ENCODE data around the gene SDF2. TPM values are rescaled to one million over a fixed set of nuclear protein-coding genes. Genes with fewer than 3 reads are reported as not detected.
"Not testable (repeated sequence)": the region's sequence is repeated elsewhere in the genome, so short reads cannot be mapped to it uniquely, and the experiment has no call there.

SDF2 gene
- total RNA-seq, 1 experiment from 2014 or later = 79.9 TPM

DNA sequence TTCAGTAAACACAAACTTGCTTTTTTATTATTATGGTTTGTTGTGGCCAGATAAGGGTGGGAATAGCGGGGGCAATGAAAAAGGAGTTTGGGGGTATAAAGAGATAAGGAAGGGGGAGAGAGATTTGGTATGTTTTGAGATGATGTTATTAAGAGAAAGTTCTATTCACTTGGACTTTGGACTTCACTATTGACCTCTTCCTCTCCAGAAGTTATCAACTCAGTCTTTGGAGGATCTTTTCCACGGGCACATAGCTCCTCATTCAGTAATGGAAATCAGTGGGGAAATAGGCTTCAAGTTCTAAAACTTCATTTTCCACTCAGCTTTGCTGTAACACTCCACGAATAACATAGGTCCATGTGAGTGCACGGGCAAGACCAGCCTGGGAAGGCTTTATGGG lies 26.8 kb upstream of the SDF2 start:
- in situ Hi-C loops (cut with HindIII; ENCODE audit: low pct_unique_long_range_greater_than_20kb, low sequenced_read_pairs) = no loop called here
- DNase-seq (ENCODE audit: low read depth) = no peak

DNA sequence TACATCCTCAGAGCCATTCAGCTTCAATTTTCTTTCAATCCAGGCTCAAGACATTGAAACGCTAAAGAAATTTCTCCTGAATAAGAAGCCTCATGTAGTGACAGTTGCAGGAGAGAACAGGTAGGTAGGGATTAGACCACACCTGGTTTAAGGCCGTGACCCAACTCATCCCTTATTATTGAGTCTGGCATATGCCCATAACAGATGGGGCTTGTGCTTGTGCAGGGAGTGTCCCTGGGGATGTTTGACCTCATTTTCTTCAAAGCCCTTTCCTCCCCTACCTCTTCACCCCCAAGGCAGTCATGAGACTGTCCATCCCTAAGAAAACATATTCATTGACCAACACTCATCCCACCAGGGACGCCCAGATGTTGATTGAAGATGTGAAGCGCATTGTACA lies 24.6 kb upstream of the SDF2 start:
- no peak for DNase-seq (ENCODE audit: low read depth)
- in situ Hi-C loops (cut with HindIII; ENCODE audit: low pct_unique_long_range_greater_than_20kb, low sequenced_read_pairs) = no loop called here

DNA sequence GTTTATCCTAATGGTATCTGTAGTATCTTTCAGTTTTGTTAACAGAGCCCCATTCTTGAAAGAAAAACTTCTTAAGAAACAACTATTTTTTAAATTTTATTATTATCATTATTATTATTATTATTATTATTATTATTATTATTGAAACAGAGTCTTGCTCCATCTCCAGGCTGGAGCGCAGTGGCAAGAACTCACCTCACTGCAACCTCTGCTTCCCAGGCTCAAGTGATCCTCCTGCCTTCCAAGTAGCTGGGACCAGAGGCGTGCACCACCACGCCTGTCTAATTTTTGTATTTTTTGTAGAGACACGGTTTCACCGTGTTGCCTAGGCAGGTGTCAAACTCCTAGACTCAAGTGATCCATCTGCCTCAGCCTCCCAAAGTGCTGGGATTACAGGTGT lies 23.7 kb upstream of the SDF2 start:
- DNase-seq (ENCODE audit: low read depth) = no peak
- in situ Hi-C loops (cut with HindIII; ENCODE audit: low pct_unique_long_range_greater_than_20kb, low sequenced_read_pairs) = no loop called here

DNA sequence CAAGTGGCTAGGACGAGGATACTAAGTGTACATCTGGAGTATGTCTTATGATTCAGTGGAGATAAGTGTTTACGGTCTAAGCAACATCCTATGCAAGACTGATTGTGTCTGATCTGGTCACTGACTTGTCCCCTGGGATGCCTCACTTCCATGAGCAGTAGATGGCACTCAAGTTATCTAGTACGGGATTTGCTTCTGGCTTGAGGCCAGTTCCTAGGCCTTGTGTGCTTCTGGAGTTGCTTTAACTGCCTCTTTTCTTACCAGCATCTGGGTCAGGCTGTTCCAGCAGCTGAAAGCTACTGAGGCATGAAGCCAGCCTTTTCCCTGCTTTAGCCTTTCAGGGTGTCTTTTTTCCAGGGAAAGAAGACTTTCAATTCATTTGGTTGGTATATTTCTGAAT lies 23.3 kb upstream of the SDF2 start:
- in situ Hi-C loops (cut with HindIII; ENCODE audit: low pct_unique_long_range_greater_than_20kb, low sequenced_read_pairs) = no loop called here
- DNase-seq (ENCODE audit: low read depth) = peak; percentile 77

DNA sequence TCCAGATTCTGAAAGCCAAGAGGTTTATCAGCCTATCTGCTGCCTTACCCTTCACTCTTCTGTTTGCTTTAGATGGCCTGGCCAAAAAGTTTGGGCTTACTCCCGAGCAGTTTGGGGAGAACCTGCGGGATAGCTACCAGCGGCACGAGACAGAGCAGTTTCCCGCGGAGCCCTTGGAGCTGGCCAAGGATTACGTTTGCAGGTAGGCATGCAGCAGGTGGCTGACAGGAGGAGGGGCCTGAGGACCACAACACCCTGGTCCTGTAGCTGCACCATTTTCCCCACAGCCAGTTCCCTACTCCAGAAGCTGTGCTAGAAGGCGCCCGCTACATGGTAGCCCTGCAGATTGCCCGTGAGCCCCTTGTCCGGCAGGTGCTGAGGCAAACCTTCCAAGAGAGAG lies 20.9 kb upstream of the SDF2 start:
- DNase-seq (ENCODE audit: low read depth) = no peak
- in situ Hi-C loops (cut with HindIII; ENCODE audit: low pct_unique_long_range_greater_than_20kb, low sequenced_read_pairs) = no loop called here

DNA sequence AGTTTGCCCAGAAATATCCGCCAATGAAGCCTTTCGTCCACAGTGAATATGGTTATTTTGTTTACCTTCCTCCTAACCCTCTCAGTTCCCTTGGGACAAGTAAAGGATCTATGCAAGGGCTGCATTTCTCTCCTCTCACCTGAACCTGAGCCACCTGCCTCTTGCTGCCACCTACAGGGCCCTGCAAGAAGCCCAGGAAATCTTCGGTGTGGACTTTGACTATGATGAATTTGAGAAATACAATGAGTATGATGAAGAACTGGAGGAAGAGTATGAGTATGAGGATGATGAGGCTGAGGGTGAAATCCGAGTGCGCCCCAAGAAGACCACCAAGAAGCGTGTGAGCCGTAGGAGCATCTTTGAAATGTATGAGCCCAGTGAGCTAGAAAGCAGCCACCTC lies 14.3 kb upstream of the SDF2 start:
- peak; percentile 24 for DNase-seq (ENCODE audit: low read depth)

DNA sequence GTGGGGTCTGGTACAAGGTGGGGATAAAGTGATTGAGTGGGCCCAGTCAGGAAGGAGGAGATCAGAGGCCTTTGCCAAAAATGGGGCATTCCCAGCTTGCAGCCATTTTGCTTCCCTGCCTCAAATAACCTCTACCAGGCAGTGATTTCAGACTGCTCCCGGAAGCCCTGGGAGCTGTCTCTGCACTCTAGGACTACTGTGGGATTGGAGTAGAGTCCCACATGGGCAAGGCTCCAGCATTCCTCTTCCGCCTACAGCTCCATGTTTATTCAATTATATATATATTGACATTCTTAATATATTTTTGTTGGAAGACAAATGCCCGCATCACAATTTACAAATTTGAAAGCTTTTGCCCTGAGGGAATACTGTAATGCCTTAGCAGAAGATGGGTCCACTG lies 13.8 kb upstream of the SDF2 start:
- DNase-seq (ENCODE audit: low read depth) = no peak
- in situ Hi-C loops (cut with HindIII; ENCODE audit: low pct_unique_long_range_greater_than_20kb, low sequenced_read_pairs) = no loop called here

More for the DNA sequence above, 14.3 kb upstream of the SDF2 start:
- in situ Hi-C loops (cut with HindIII; ENCODE audit: low pct_unique_long_range_greater_than_20kb, low sequenced_read_pairs) = no loop called here

DNA sequence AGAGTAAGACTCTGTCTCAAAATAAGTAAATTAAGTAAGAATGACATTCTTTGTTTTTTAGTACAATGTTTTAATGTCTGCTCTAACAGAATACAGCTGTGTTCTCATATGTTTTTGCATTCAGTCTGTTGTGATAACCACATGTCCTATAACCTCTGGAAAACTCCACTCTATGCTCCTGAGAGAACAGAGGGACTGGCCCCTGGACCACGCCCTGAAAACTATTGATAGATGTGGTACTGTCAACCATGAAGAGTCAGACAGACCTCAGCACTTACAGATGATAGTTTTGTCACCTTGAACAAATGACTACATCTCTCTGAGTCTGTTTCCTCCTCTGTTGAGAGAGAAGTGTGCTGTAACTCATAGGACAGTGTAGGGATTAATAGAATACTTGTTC lies 8.2 kb upstream of the SDF2 start:
- DNase-seq (ENCODE audit: low read depth) = no peak
- in situ Hi-C loops (cut with HindIII; ENCODE audit: low pct_unique_long_range_greater_than_20kb, low sequenced_read_pairs) = no loop called here

DNA sequence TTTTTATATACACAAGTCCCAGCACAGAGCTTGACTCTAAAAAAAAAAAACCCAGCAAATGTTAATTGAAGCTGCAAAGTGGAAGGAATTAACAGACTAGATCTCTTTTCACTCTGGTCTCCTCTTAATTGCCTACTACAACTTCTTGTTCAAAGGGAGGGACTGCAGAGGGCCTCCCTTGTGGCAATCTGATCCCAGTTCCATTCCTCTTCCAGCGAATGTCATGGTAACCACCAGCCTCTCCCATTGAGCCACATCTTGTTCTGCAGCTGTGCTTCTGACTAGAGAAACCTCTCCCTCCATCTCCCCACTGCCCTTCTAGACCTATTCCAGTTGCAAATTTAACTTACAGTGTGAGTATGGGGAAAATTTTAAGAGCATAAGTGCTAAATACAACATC lies 6.2 kb upstream of the SDF2 start:
- in situ Hi-C loops (cut with HindIII; ENCODE audit: low pct_unique_long_range_greater_than_20kb, low sequenced_read_pairs) = no loop called here
- DNase-seq (ENCODE audit: low read depth) = no peak

DNA sequence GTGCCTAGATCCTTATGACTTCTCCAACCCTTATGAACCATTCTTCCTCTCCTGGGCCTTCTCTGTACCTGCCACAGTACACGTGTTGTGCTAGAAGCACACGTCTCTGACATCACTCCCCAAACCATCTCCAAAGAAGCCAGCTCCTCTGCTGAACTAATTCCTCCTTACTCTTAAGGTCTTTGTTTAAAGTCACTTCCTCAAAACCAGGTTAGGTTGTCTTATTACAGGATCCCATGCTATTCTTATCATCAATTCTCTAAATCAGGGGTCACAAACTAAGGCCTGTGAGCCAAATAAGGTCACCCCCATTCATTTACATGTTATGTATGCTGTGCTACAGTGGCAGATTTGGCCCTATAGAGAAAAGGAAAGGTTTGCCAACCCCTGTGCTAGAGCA lies 4.3 kb upstream of the SDF2 start:
- DNase-seq (ENCODE audit: low read depth) = no peak
- in situ Hi-C loops (cut with HindIII; ENCODE audit: low pct_unique_long_range_greater_than_20kb, low sequenced_read_pairs) = no loop called here

DNA sequence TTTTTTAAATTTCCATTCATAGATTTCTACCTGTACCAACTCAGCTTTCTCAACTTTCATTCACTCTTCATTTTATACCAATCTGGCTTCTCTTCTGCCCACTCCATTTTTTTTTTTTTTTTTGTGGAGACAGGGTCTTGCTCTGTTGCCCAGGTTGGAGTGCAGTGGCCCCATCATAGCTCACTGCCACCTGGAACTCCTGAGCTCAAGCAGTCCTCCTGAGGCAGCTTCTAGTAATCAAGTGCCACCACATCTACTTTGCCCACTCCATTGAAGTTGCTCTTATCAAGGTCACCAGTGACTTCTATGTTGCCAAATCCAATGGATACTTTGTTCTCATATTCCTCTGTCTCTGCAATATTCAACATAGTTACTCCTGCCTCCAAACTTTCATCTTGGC lies 2.0 kb upstream of the SDF2 start:
- DNase-seq (ENCODE audit: low read depth) = no peak
- in situ Hi-C loops (cut with HindIII; ENCODE audit: low pct_unique_long_range_greater_than_20kb, low sequenced_read_pairs) = no loop called here

DNA sequence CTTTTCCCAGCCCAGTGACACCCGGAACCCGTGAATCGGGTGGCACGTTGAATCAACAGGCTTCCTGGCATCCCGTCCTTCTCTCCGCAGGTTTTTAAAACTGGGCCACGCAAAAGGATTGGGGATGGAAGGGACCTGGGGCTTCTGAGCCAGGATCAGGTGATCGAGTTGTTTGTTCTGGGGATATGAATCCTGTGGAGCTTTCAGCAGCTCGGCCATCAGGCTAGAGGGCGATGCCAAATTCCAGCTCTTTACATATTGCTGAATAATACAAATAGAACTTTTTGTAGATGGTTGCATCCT lies 772 bp upstream of the SDF2 start:
- in situ Hi-C loops (cut with HindIII; ENCODE audit: low pct_unique_long_range_greater_than_20kb, low sequenced_read_pairs) = no loop called here

DNA sequence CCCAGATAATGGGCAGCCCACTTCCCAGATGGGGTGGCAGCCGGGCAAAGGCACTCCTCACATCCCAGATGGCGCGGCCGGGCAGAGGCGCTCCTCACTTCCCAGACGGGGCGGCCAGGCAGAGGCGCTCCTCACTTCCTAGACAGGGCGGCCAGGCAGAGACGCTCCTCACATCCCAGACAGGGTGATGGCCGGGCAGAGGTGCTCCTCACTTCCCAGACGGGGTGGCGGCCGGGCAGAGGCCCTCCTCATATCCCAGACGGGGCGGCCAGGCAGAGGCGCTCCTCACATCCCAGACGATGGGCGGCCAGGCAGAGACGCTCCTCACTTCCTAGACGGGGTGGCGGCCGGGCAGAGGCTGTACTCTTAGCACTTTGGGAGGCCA lies 2.2 kb downstream of the SDF2 start:
- DNase-seq (ENCODE audit: low read depth); in situ Hi-C loops (cut with HindIII; ENCODE audit: low pct_unique_long_range_greater_than_20kb, low sequenced_read_pairs): not testable (repeated sequence)

More for the DNA sequence above, 772 bp upstream of the SDF2 start:
- DNase-seq (ENCODE audit: low read depth) = no peak

DNA sequence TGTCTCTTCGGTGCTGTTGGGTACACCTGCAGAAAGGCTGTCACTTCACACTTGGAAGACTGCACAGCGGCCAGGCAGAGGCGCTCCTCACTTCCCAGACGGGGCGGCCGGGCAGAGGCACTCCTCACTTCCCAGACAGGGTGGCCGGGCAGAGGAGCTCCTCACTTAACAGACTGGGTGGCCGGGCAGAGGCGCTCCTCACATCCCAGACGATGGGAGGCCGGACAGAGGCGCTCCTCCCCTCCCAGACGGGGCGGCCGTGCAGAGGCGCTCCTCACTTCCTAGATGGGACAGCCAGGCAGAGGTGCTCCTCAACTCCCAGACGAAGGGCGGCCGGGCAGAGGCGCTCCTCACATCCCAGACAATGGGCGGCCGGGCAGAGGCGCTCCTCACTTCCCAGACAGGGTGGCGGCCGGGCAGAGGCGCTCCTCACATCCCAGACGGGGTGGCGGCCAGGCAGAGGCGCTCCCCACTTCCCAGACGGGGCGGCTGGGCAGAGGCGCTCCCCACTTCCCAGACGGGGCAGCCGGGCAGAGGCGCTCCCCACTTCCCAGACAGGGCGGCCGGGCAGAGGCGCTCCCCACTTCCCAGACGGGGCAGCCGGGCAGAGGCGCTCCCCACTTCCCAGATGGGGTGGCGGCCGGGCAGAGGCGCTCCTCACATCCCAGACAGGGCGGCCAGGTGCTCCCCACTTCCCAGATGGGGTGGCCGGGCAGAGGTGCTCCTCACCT lies 2.8 kb downstream of the SDF2 start:
- DNase-seq (ENCODE audit: low read depth); in situ Hi-C loops (cut with HindIII; ENCODE audit: low pct_unique_long_range_greater_than_20kb, low sequenced_read_pairs): not testable (repeated sequence)

DNA sequence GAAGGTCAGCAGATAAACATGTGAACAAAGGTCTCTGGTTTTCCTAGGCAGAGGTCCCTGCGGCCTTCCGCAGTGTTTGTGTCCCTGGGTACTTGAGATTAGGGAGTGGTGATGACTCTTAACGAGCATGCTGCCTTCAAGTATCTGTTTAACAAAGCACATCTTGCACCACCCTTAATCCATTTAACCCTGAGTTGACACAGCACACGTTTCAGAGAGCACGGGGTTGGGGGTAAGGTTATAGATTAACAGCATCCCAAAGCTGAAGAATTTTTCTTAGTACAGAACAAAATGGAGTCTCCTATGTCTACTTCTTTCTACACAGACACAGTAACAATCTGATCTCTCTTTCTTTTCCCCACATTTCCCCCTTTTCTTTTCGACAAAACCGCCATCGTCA lies 3.4 kb downstream of the SDF2 start:
- in situ Hi-C loops (cut with HindIII; ENCODE audit: low pct_unique_long_range_greater_than_20kb, low sequenced_read_pairs); DNase-seq (ENCODE audit: low read depth): not testable (repeated sequence)

DNA sequence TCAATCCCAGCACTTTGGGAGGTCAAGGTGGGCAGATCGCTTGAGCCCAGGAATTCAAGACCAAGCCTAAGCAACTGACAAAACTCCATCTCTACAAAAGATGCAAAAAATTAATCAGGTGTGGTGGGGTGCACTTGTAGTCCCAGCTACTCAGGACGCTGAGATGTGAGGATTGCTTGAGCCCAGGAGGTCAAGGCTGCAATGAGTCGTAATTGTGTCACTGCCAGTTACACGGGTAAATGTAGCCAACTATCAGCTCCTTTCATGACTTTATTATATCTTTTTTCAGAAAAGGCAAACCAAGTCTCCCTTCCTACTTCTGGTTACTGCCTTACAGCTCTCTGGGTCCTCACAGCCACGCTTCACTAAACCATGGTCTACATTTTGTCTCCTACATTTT lies 4.0 kb downstream of the SDF2 start:
- DNase-seq (ENCODE audit: low read depth) = no peak
- in situ Hi-C loops (cut with HindIII; ENCODE audit: low pct_unique_long_range_greater_than_20kb, low sequenced_read_pairs) = no loop called here

DNA sequence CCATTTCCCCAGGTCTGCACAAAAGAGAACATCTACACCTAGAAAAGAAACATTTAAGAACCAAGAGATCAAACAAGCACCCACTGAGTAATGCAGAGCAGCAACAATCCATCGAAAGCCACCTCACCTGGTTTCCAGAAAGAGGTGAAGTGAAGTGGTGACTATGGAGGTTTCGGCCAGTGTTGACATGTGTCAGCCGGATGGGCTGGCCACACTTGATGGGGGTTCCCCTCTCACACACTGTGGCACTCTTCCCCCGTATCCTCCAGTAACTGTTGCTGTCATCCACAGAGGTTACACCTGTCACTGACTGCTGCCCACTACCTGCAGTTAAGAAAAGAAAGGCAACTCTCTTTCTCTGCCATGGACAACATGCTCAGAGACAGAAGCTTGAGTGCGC lies 6.5 kb downstream of the SDF2 start:
- no peak for DNase-seq (ENCODE audit: low read depth)
- in situ Hi-C loops (cut with HindIII; ENCODE audit: low pct_unique_long_range_greater_than_20kb, low sequenced_read_pairs) = no loop called here

DNA sequence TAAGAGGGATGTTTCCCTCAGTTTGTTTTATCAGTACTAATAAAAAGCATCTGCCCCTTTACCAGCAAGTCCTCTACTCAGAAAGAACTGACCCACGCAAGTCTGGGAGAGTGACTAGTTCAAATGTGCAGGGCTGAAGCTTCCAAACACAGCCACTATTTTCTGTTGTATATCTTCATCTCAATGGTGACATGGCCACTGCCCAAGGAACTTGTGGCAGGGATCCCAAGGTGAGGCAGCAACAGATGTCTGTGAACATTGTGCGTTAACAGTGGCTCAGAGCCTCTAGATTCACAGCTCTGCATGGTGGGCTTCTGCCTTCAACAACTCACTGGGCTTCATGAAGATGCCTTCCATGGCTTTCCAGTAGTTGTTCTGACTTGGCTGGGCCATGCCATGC lies 13.0 kb downstream of the SDF2 start:
- DNase-seq (ENCODE audit: low read depth) = no peak
- in situ Hi-C loops (cut with HindIII; ENCODE audit: low pct_unique_long_range_greater_than_20kb, low sequenced_read_pairs) = no loop called here

DNA sequence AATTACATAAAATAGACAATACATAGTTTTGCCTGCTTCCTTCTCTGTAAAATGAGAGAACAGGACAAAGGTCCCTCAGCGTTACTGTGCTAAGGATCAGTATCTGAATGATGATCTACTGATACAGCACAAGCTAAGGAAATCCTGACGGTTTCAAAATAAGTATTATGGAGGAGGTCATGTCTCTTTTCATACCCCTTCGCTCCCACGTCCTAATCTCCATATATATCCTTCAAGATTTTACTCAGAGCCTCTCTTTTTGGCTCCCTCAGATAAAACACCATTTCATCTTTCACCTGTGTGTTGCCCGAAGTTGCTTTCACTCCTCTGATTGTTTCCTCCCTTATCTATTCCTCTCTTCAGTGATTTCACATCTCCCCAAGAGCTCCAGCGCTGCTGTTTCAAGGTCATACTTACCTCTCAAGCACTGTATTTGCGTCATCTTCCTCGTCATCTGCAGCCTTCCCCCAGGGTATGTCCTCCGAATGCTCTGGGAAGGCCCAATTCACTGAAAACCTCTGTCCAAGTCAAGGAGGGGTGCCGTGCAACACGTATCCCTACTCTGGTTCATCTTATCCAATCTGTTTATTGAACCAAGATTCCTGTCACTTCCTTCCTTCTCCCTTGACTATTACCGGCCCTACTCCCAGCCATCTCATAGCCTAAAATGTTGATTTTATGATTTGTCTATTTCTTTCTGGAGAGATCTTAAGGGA lies 15.5 kb downstream of the SDF2 start:
- no peak for DNase-seq (ENCODE audit: low read depth)
- in situ Hi-C loops (cut with HindIII; ENCODE audit: low pct_unique_long_range_greater_than_20kb, low sequenced_read_pairs) = no loop called here

DNA sequence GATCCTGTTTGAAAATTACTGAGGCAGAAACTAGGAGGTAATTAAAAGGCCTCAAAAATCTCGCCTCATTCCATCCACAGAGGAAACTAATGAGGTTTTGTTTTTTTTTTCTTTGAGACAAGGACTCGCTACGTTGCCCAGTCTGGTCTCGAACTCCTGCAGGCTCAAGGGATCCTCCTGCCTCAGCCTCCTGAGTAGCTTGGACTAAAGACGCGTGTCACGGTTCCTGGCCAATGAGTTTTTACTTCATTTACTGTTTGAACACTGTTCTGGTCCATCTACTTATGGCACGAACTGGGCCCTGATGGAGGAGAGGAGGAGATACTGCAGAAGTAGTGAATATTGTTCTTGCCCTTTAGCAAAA lies 16.1 kb downstream of the SDF2 start:
- DNase-seq (ENCODE audit: low read depth) = no peak
- in situ Hi-C loops (cut with HindIII; ENCODE audit: low pct_unique_long_range_greater_than_20kb, low sequenced_read_pairs) = no loop called here

All from Caki2 (cell line).